Astrocyte (in vitro differentiated cells and primary cell): ENCODE data around the gene THADA.

ENCODE experiments used
- CTCF ChIP-seq: IDR thresholded peaks from 2 replicates; pipeline ENCODE4 v1.5.1; 2011; ENCODE audit warnings: low read depth, mild to moderate bottlenecking, inconsistent platforms, low read length, moderate library complexity; ENCODE audit not compliant: insufficient read depth
- EZH2 ChIP-seq: IDR thresholded peaks from 2 replicates; pipeline ENCODE4 v1.6.1; 2012; ENCODE audit warnings: mild to moderate bottlenecking, low read length, inconsistent platforms; ENCODE audit not compliant: insufficient read depth

GRCh38 chr2:43184339-43184895 lies 411.4 kb downstream of the THADA start:
- TF ChIP-seq EZH2, result no peak
- TF ChIP-seq CTCF, result no peak
